Measurements from ENCODE around the gene DDX50. TPM values are rescaled to one million over a fixed set of nuclear protein-coding genes. Genes with fewer than 3 reads are reported as not detected.
A peak's percentile ranks its signal among the peaks of the same experiment; 100 is the strongest.

The DDX50 gene
- polyA plus RNA-seq, 2 of the 4 experiments (the other 2 are of a cell fraction), result 35.1 to 64.6 TPM

- TF ChIP-seq GATA3 (IDR thresholded peaks at IDR 0.05; ENCODE audit: borderline replicate concordance) (no peak), SMC3 (IDR thresholded peaks at IDR 0.05) (no peak), ZC3H11A (IDR thresholded peaks at IDR 0.05) (no peak), HEYL (CRISPR knock-in tag; IDR thresholded peaks at IDR 0.05) (no peak)
These were observed 33.9 kb downstream of the DDX50 start (continued) for GRCh38 chr10:68934994-68935393.

GRCh38 chr10:68938117-68938516 lies 37.0 kb downstream of the DDX50 start:
- DNase-seq (ENCODE audit: low read depth in 1 of 2, low spot score in 1 of 2), result peak in 1 of 2 experiments; percentile 8
- POLR2A ChIA-PET, result no interaction called here
- CTCF ChIA-PET, result interaction anchor here (1.6 to 1.9 kb wide), 2 partner anchors 11 to 14 kb away, joined by 4 to 5 read pairs; no protein-coding TSS in a partner anchor
- TF ChIP-seq PHF8 (IDR thresholded peaks at IDR 0.05; ENCODE audit: borderline replicate concordance, low read depth) (no peak), FOSB (CRISPR knock-in tag; IDR thresholded peaks at IDR 0.05) (no peak), TP53 (CRISPR knock-in tag; IDR thresholded peaks at IDR 0.05) (no peak), HOXB5 (CRISPR knock-in tag; IDR thresholded peaks at IDR 0.05) (no peak), CBX8 (IDR thresholded peaks at IDR 0.05) (no peak), RNF2 (IDR thresholded peaks at IDR 0.05; ENCODE audit: borderline replicate concordance, low read depth) (no peak), ZNF302 (CRISPR knock-in tag; IDR thresholded peaks at IDR 0.05) (no peak), POLR2AphosphoS2 (conservative IDR thresholded peaks at IDR 0.05; ENCODE audit: low read length) (no peak), RCOR1 (IDR thresholded peaks at IDR 0.05; ENCODE audit: low read depth, low read length) (no peak), JUNB (IDR thresholded peaks at IDR 0.05) (no peak), JUN (IDR thresholded peaks at IDR 0.05) (no peak), KDM1A (IDR thresholded peaks at IDR 0.05; ENCODE audit: low read depth) (no peak), CHD2 (IDR thresholded peaks at IDR 0.05; ENCODE audit: low read length, partially characterized antibody) (no peak), ZSCAN20 (CRISPR knock-in tag; IDR thresholded peaks at IDR 0.05) (no peak), CEBPB (IDR thresholded peaks at IDR 0.05) (no peak), MAX (IDR thresholded peaks at IDR 0.05) (no peak), PBX3 (IDR thresholded peaks at IDR 0.05) (no peak), ATOH8 (CRISPR knock-in tag; IDR thresholded peaks at IDR 0.05; ENCODE audit: low read depth) (no peak), GATA3 (IDR thresholded peaks at IDR 0.05; ENCODE audit: borderline replicate concordance) (no peak)
- H3K4me3 ChIP-seq, result no peak overlapping the region
- 85% methylated on average over 2 of the region's 2 CpGs for WGBS (ENCODE audit: missing lambda C conversion rate)
- H3K4me1 ChIP-seq, result peaks cover 9% of the 10 kb centered on the region; the same call in 2 of the 3 replicates
- ATAC-seq, result no peak
- FAIRE-seq, result no peak
- no peak overlapping the region for H3K4me2 ChIP-seq
- no peak overlapping the region for H3K27ac ChIP-seq
- H3K9me3 ChIP-seq, result no peaks in the 10 kb centered on the region

- CTCF ChIA-PET, result interaction anchor here (1.4 to 1.9 kb wide), 2 partner anchors 10 to 17 kb away, joined by 5 read pairs; partner anchors contain the start of gene DDX21
- H3K9me3 ChIP-seq, result no peaks in the 10 kb centered on the region
- ATAC-seq (no peak), DNase-seq (ENCODE audit: low read depth in 1 of 2, low spot score in 1 of 2) (no peak), FAIRE-seq (no peak)
- H3K4me2 ChIP-seq, result 0 out of 3 replicates have a peak overlapping the region, but pooled peaks have one; percentile 24
- no peak overlapping the region for H3K27ac ChIP-seq
- TF ChIP-seq CBX8 (IDR thresholded peaks at IDR 0.05) (no peak), NFE2L2 (conservative IDR thresholded peaks at IDR 0.05; ENCODE audit: low read length) (no peak), ESRRA (IDR thresholded peaks at IDR 0.05; ENCODE audit: borderline replicate concordance, low read length) (no peak), BHLHE40 (IDR thresholded peaks at IDR 0.05; ENCODE audit: low read depth, low read length) (no peak), RNF2 (IDR thresholded peaks at IDR 0.05; ENCODE audit: borderline replicate concordance, low read depth) (no peak), ATOH8 (CRISPR knock-in tag; IDR thresholded peaks at IDR 0.05; ENCODE audit: low read depth) (no peak), EHF (CRISPR knock-in tag; IDR thresholded peaks at IDR 0.05) (no peak), SMC3 (IDR thresholded peaks at IDR 0.05) (no peak), RARB (CRISPR knock-in tag; IDR thresholded peaks at IDR 0.05) (no peak), NPAS2 (CRISPR knock-in tag; IDR thresholded peaks at IDR 0.05; ENCODE audit: borderline replicate concordance) (no peak), PBX3 (IDR thresholded peaks at IDR 0.05) (no peak), HES2 (IDR thresholded peaks at IDR 0.05) (no peak), TP53 (CRISPR knock-in tag; IDR thresholded peaks at IDR 0.05) (no peak), EHMT2 (IDR thresholded peaks at IDR 0.05; ENCODE audit: low read depth) (no peak), MYC (IDR thresholded peaks at IDR 0.05; ENCODE audit: borderline replicate concordance, low read length) (no peak), HOXB5 (CRISPR knock-in tag; IDR thresholded peaks at IDR 0.05) (no peak), MAZ (IDR thresholded peaks at IDR 0.05; ENCODE audit: borderline replicate concordance, low read depth, low read length) (no peak)
- no peak overlapping the region for H3K4me3 ChIP-seq
- 90% methylated on average over 2 of the region's 2 CpGs for WGBS (ENCODE audit: missing lambda C conversion rate)
- peaks cover 9% of the 10 kb centered on the region; the same call in 2 of the 3 replicates for H3K4me1 ChIP-seq
- POLR2A ChIA-PET, result no interaction called here
These were observed 37.8 kb downstream of the DDX50 start for GRCh38 chr10:68938884-68939283.

Data from A549 (cell line).